IPS-18a (cell line): ENCODE results near the gene ESAM.
A peak's percentile ranks its signal among the peaks of the same experiment; 100 is the strongest.

Experiments used
- H3K27ac ChIP-seq: one replicate; pipeline ENCODE4 v1.5.1; 2013; ENCODE audit warnings: low read length
- H3K27me3 ChIP-seq: one replicate; pipeline ENCODE4 v1.6.1; 2013; ENCODE audit warnings: mild to moderate bottlenecking, low read length; ENCODE audit not compliant: control insufficient read depth, insufficient read depth
- H3K36me3 ChIP-seq: one replicate; pipeline ENCODE4 v1.6.1; 2013; ENCODE audit warnings: low read depth, low read length; ENCODE audit not compliant: control insufficient read depth
- H3K4me1 ChIP-seq: one replicate; pipeline ENCODE4 v1.6.1; 2013; ENCODE audit warnings: low read depth, low read length; ENCODE audit not compliant: control insufficient read depth
- H3K4me3 ChIP-seq: one replicate; pipeline ENCODE4 v1.5.1; 2013; ENCODE audit warnings: low read length
- H3K9ac ChIP-seq: one replicate; pipeline ENCODE4 v1.6.1; 2013; ENCODE audit warnings: mild to moderate bottlenecking, low read length, moderate library complexity
- H3K9me3 ChIP-seq: one replicate; pipeline ENCODE4 v1.6.1; 2013; ENCODE audit warnings: low read depth, low read length; ENCODE audit not compliant: control insufficient read depth

ESAM gene

DNA sequence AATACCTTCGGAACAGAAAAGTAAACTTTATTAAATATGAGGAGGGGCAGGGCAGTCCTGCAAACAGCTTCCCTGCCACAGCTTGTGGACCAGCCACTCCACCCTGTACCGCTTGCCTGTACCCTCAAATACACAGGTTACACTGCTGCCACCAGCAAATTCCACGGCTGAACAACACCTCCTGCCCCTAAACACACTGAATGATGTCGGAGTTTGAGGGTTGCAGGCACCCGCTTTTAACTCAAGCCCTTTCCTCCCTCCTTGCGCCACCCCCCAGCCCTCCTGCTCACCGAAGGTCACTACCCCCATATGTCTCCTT lies 14.0 kb downstream of the ESAM start:
- no peaks in the 10 kb centered on the region for H3K36me3 ChIP-seq
- no peak overlapping the region for H3K9ac ChIP-seq
- H3K4me3 ChIP-seq = no peak overlapping the region
- H3K9me3 ChIP-seq = no peaks in the 10 kb centered on the region
- H3K27ac ChIP-seq = no peak overlapping the region
- peaks cover 13% of the 10 kb centered on the region for H3K4me1 ChIP-seq
- peaks cover 100% of the 10 kb centered on the region for H3K27me3 ChIP-seq

DNA sequence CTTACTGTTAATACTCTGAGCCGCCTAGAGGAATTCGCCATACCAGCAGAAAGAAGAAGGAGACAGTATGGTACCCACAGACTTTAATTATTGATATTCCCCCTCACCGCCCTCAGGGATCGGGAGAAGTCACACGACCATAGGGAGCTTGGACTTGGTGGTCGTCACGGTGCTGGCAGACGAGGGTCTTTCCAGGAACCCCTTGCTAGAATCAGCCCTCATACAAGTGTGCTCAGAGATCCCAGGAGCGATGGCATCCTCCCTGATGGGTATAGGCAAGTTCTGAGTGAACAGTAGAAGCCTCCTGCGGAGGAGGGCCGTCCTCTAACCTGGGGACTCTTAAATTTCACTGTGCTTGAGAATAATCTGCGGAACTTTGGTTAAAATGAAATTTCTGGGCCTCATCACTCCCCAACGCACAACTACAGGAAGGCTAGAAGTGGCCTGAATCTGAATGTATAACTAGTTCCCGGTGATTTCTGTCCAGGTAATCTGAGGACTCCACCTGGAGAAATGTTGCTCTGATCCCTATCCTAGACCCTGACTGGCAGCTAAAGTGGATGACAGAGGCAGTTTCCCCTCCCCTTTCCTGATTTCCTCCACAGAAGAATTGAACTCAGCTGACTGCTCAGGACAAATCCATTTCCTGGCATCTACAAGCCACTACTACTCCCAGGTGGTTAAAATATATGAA lies 14.5 kb downstream of the ESAM start:
- Histone ChIP-seq H3K27me3 (peaks cover 100% of the 10 kb centered on the region), H3K9ac (no peak overlapping the region), H3K4me1 (peaks cover 13% of the 10 kb centered on the region), H3K27ac (no peak overlapping the region), H3K4me3 (peak overlapping the region; percentile 87), H3K36me3 (no peaks in the 10 kb centered on the region), H3K9me3 (no peaks in the 10 kb centered on the region)

DNA sequence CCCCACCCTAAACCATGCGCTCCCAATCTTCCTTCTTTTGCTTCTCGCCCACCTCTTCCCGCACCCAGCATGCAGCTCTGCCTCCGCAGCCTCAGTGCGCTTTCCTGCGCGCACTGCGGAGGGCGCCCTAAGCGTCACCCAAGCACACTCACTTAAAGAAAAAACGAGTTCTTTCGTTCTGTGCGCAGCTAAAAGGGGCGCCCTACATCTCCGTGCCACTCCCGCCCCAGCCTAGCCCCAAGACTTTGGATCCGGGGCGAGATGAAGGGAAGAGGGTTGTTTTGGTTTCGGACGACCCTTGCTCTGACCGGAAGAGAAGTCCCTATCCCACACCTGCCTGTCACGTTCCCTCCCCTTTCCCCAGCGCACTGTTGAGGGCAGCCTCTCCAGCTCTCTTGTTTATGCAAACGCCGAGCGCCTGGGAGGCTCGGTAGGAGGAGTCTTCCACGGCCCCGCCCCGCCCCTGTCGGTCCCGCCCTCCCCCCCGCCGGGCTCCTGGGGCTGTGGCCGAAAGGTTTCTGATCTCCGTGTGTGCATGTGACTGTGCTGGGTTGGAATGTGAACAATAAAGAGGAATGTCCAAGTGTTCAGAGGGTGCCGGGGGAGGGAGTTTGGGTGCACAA lies 15.4 kb downstream of the ESAM start:
- Histone ChIP-seq H3K9ac (no peak overlapping the region), H3K4me1 (peaks cover 11% of the 10 kb centered on the region), H3K27ac (no peak overlapping the region), H3K9me3 (no peaks in the 10 kb centered on the region), H3K4me3 (peak overlapping the region; percentile 87), H3K27me3 (peaks cover 100% of the 10 kb centered on the region), H3K36me3 (no peaks in the 10 kb centered on the region)

DNA sequence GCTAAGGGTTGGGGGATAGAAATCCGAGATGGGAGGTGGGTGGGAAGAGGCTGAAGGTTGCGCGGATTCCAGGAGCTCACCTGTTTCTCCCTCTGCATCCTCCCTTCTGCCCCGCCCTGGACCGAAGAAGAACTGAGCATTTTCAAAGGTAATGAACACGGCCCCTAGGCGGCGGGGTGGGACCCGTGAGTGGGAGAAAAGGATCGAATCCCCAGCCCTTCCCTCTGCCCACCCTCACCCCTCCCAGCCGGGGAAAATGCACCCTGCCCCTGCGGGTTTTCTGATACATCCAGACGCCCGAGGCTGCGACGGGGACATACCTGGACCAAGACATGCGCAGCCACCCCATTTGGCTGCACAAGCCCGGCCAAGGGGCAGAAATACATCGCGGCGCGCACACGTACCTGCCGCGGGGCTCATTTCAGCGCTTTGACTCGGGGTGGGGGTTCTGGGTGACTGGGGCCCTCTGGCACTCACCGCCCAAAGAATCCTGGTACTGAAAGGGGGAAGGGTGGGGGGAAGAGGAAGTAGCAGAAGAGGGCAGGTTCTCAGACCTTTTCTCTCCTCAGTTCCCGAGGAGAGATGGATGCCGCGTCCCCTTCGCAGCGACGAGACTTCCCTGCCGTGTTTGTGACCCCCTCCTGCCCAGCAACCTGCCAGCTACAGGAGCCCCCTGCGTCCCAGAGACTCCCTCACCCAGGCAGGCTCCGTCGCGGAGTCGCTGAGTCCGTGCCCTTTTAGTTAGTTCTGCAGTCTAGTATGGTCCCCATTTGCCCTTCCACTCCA lies 16.1 kb downstream of the ESAM start:
- Histone ChIP-seq H3K9ac (no peak overlapping the region), H3K4me1 (peaks cover 11% of the 10 kb centered on the region), H3K27me3 (peaks cover 100% of the 10 kb centered on the region), H3K9me3 (no peaks in the 10 kb centered on the region), H3K27ac (no peak overlapping the region), H3K4me3 (peak overlapping the region; percentile 87), H3K36me3 (no peaks in the 10 kb centered on the region)

DNA sequence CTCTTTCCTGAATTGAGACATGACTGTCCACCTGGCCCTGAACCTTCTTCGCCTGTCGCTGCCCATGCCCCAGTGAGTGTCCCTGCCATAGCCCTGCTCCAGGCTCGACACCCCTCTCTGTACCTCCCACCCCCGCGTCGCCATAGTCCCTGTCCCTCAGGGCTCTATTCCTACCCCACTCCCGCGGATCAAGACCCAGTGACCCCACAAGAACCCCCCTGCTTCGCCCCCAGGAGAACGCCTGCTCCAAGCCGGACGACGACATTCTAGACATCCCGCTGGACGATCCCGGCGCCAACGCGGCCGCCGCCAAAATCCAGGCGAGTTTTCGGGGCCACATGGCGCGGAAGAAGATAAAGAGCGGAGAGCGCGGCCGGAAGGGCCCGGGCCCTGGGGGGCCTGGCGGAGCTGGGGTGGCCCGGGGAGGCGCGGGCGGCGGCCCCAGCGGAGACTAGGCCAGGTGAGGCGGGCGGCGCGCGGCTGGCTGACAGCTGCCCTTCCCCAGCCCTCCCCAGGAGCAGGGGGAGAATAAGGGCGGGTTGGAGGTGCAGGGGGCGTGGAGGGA lies 16.7 kb downstream of the ESAM start:
- Histone ChIP-seq H3K4me3 (peak overlapping the region; percentile 87), H3K9me3 (no peaks in the 10 kb centered on the region), H3K27ac (no peak overlapping the region), H3K9ac (no peak overlapping the region), H3K4me1 (peaks cover 15% of the 10 kb centered on the region), H3K36me3 (no peaks in the 10 kb centered on the region), H3K27me3 (peaks cover 100% of the 10 kb centered on the region)

DNA sequence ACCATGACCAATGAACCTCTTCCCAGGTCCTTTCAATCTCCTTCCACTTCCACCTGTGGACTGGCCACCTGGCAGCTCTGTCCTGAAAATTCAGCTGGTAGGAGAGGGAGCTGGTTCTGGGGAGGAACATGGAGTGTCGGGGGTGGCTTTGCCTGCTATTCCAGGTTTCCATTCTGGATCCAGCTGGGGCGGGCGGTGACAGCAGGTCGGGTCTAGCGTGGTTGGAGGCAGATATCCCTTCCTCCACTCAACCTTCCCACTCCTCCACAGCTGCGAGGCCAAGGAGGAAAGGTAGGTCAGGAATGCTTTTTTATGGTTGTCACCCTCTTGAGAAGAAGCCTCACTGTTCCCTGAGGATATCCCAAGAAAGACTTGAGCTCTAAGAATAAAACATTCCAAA lies 19.0 kb downstream of the ESAM start:
- H3K27me3 ChIP-seq = peaks cover 96% of the 10 kb centered on the region
- peaks cover 18% of the 10 kb centered on the region for H3K4me1 ChIP-seq
- no peak overlapping the region for H3K27ac ChIP-seq
- H3K36me3 ChIP-seq = no peaks in the 10 kb centered on the region
- H3K9me3 ChIP-seq = no peaks in the 10 kb centered on the region
- no peak overlapping the region for H3K4me3 ChIP-seq
- H3K9ac ChIP-seq = no peak overlapping the region

DNA sequence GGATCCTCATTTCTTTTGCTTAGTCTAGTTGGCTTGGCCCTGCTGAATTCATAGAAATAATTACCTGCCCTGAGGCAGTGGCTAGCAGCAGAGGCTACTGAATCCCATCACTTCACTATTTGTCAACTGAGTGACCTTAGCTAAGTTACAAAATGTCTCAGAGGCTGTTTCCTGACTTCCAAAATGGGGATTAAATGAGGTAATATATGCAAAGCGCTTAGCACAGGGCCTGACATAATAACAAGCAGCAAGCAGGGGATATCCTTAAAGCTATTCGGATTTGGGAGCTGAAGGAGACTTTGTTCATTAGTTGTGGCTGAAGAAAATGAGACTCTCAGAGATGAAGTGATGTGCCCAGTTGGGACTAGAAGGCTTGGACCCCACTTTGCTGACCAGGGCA lies 19.5 kb downstream of the ESAM start:
- no peaks in the 10 kb centered on the region for H3K36me3 ChIP-seq
- H3K27me3 ChIP-seq = peaks cover 96% of the 10 kb centered on the region
- no peak overlapping the region for H3K27ac ChIP-seq
- no peaks in the 10 kb centered on the region for H3K9me3 ChIP-seq
- H3K9ac ChIP-seq = no peak overlapping the region
- peaks cover 18% of the 10 kb centered on the region for H3K4me1 ChIP-seq
- H3K4me3 ChIP-seq = no peak overlapping the region

DNA sequence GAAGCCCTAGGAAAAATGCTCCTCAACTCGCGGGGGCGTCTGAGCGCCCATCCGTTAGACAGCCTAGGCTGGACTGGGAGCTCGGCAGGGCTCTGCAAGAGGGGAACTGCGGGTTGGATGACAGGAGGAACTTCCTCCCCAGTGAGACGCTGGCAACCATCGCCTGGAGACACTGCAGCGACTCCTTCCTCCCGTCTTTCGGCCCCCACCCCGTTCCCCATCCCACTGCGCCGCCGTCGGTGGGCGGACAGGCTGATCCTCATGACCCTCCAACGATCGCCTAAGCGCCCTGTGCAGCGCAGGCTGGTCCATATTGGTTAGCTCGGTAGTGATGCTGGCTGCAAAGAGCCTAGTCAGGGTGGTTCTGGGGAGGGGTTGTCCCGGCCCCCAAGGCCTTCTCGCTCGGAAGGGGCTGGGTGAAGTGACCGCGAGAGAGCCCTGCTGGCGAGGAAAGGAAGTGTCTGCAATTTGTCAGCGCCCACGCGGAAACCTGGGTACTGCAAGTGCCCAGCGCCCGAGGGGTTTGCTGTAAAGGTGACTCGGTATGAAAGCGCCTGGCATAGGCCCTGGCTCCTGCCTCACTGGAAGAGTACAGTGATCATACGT lies 21.7 kb downstream of the ESAM start:
- Histone ChIP-seq H3K9ac (no peak overlapping the region), H3K4me3 (peak overlapping the region; percentile 56), H3K27me3 (peaks cover 88% of the 10 kb centered on the region), H3K27ac (no peak overlapping the region), H3K36me3 (no peaks in the 10 kb centered on the region), H3K4me1 (peaks cover 12% of the 10 kb centered on the region), H3K9me3 (no peaks in the 10 kb centered on the region)

DNA sequence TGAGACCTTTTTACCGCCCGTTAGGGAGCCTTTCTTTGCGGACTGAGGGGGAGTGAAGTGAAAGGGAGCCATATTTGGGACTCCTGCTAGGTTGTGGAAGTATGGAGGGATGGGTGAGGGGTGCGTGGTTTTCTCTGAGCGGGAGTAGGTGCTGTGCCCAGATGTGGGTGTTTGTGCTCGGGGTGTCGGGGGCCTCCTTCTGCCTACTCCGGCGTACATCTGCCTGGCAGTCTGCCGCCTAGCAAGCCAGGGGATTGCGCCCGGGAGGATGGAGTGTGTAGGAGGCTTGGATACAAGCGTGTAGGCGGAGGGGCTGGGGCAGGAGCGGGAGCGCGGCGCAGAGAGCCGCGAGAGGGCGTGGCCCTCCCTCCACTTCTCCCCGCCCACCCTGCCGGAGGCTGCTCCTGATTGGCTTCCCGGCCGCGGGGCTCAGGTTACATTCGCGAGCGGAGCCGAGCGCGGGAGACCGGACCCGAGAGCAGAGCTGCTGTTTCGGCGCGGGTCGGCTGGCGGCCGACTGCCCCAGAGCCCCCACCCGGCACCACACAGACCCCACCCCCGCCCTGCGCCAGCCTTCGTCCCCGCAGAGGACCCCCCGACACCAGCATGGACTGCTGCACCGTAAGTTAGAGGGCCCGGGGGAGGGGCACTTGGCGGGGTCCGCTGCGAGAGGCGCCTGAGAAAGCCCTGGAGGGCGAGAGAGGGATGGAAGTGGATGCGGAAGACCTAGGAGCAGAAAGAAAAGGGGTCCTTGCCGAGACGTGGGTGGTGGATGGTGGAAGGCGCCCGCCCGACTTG lies 22.4 kb downstream of the ESAM start, which contains the start of gene NRGN:
Gene NRGN, plus strand, starts transcription at position 464 of the 798 bp plus-strand sequence. Its CDS starts 143 bp downstream, at position 607.
- peak within 1 kb of the TSS; percentile 56 for H3K4me3 ChIP-seq
- H3K36me3 ChIP-seq = no peaks in the 10 kb centered on the region
- peak within 1 kb of the TSS; percentile 6 for H3K9ac ChIP-seq
- H3K9me3 ChIP-seq = no peaks in the 10 kb centered on the region
- no peak within 1 kb of the TSS for H3K27ac ChIP-seq
- H3K27me3 ChIP-seq = peaks cover 88% of the 10 kb centered on the region
- peaks cover 8% of the 10 kb centered on the region for H3K4me1 ChIP-seq

DNA sequence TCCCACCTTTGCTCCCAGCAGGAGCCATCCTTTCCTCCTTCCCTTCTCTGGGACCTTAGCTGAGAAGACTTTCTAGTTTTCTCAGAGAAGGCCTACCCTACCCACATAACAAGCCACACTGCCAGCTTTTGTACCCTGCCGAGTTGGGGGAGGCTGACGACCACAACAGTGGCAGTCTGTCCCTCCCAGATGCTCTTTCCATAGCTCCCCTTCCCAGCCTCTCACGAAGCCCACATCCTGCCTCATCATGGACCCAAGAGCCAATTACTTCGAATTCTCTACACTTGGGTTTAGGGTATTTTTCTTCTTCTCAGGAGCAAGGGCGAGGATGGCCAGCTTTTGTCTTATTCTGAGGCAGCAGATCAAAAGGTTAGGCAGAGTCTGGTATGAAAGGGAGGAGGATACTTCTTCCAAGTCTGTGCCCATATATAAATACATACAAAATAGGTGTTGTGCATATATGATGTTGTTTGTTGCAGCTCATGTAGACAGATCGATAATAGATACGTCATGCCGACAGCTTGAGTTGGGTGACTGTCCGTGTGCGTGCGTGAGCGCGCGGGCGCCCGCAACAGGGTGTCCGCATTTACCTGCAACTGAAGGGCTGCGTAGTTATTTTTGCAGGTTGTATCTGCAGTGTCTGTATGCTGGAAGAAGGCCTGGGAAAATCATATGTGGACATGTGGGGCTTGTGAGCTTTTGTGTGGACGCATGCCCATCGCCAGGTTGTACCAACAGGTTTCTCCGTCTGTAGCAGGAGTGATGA lies 23.2 kb downstream of the ESAM start:
- no peaks in the 10 kb centered on the region for H3K36me3 ChIP-seq
- peaks cover 8% of the 10 kb centered on the region for H3K4me1 ChIP-seq
- H3K9me3 ChIP-seq = no peaks in the 10 kb centered on the region
- peak overlapping the region; percentile 6 for H3K9ac ChIP-seq
- peaks cover 85% of the 10 kb centered on the region for H3K27me3 ChIP-seq
- H3K4me3 ChIP-seq = peak overlapping the region; percentile 56
- no peak overlapping the region for H3K27ac ChIP-seq
